GM12878 (cell line): ENCODE results near the gene SYT1. TPM values are rescaled to one million over a fixed set of nuclear protein-coding genes. Genes with fewer than 3 reads are reported as not detected.
A peak's percentile ranks its signal among the peaks of the same experiment; 100 is the strongest.

Source experiments
- ATAC-seq: fragments of 200-7000 bp; cut with Tn5 transposase; 3 replicates; pipeline ENCODE4 v1.9.1; 2020; ENCODE audit warnings: mild to moderate bottlenecking, moderate library complexity
- BruUV-seq: library from RNA; stranded (reverse); fragments of 400-500 nt; replicated peaks from 2 replicates; lab custom pipeline; 2021; lab: Mats Ljungman, UMichigan
- CTCF ChIA-PET: fragments of 300-600 bp; sonication (Branson Sonifier 250); formaldehyde crosslinking; extraction: SDS; loops from one replicate; lab custom pipeline; 2021; ENCODE audit warnings: inconsistent platforms; lab: Yijun Ruan, JAX
- POLR2A ChIA-PET: fragments of 350-600 bp; formaldehyde crosslinking; extraction: SDS; loops from one replicate; lab custom pipeline; 2021; ENCODE audit warnings: inconsistent platforms; lab: Charles Lee
- RAD21 ChIA-PET: fragments of 300-600 bp; sonication (Branson Sonifier 250); formaldehyde crosslinking; loops from one replicate; lab custom pipeline; 2023; ENCODE audit warnings: antibody characterized with exemption; ENCODE audit not compliant: unreplicated experiment; lab: Charles Lee
- SMC1A ChIA-PET: fragments of 300-600 bp; sonication (Branson Sonifier 250); formaldehyde crosslinking; loops from one replicate; lab custom pipeline; 2023; ENCODE audit not compliant: unreplicated experiment, uncharacterized antibody; lab: Charles Lee
- DNase-seq: peaks from one replicate; pipeline ENCODE4 v3.0.0-alpha.2; 2011; ENCODE audit warnings: low read depth, low spot score
- FAIRE-seq: peaks from 3 replicates; lab custom pipeline; 2011; peaks lifted over from hg19 to GRCh38; lab: Jason Lieb, UNC
- H2AFZ ChIP-seq: 2 replicates; pipeline ENCODE4 v1.6.0; 2011; ENCODE audit warnings: low read depth, low read length, control low read depth; ENCODE audit not compliant: control insufficient read depth
- H3K27ac ChIP-seq: 2 replicates; pipeline ENCODE4 v1.5.1; 2011; ENCODE audit warnings: control low read depth; ENCODE audit not compliant: control insufficient read depth, insufficient read depth
- H3K27me3 ChIP-seq, 2 experiments: replicated peaks in 1 of 2; 2 replicates each; pipeline versions ENCODE4 v1.6.0 to v1.6.1; 2011; ENCODE audit warnings: low read length in 1 of 2; ENCODE audit not compliant: control insufficient read depth in 2 of 2, insufficient read depth in 2 of 2
- H3K36me3 ChIP-seq, 2 experiments: 2 replicates each; pipeline ENCODE4 v1.5.1; 2011; ENCODE audit warnings: low read length in 1 of 2; ENCODE audit not compliant: control insufficient read depth in 2 of 2, insufficient read depth in 2 of 2
- H3K4me1 ChIP-seq: 2 replicates; pipeline ENCODE4 v1.6.1; 2011; ENCODE audit warnings: mild to moderate bottlenecking, low read length, moderate library complexity, mixed read lengths; ENCODE audit not compliant: control insufficient read depth, insufficient read depth
- H3K4me2 ChIP-seq: 2 replicates; pipeline ENCODE4 v1.6.0; 2011; ENCODE audit warnings: control low read depth; ENCODE audit not compliant: control insufficient read depth, insufficient read depth
- H3K4me3 ChIP-seq: fragments of 200-600 bp; sonication (generic); 2 replicates; pipeline ENCODE4 v1.5.1; 2016
- H3K79me2 ChIP-seq: 2 replicates; pipeline ENCODE4 v1.6.0; 2011; ENCODE audit warnings: low read length; ENCODE audit not compliant: control insufficient read depth, insufficient read depth
- H3K9ac ChIP-seq: 2 replicates; pipeline ENCODE4 v1.8.0; 2011; ENCODE audit warnings: low read length, control low read depth, mixed read lengths; ENCODE audit not compliant: control insufficient read depth, insufficient read depth
- H3K9me3 ChIP-seq: replicated peaks from 3 replicates; pipeline ENCODE4 v1.5.1; 2011; ENCODE audit warnings: mild to moderate bottlenecking, low read length; ENCODE audit not compliant: control insufficient read depth, insufficient read depth
- H4K20me1 ChIP-seq: 2 replicates; pipeline ENCODE4 v1.6.0; 2011; ENCODE audit not compliant: control insufficient read depth, insufficient read depth
- BACH1 ChIP-seq: fragments of 450-650 bp; IDR thresholded peaks from 2 replicates; pipeline ENCODE4 v1.6.1; 2017; ENCODE audit warnings: mild to moderate bottlenecking, borderline replicate concordance
- BHLHE40 ChIP-seq, 2 experiments: fragments of 450-650 bp in 1 of 2; IDR thresholded peaks; 2 replicates each; pipeline ENCODE4 v1.6.1; 2011 to 2017; ENCODE audit warnings: low read depth in 2 of 2, borderline replicate concordance in 1 of 2, improper control_type of control experiment in 1 of 2, low read length in 1 of 2, mild to moderate bottlenecking in 1 of 2
- ESRRA ChIP-seq: IDR thresholded peaks from 2 replicates; pipeline ENCODE4 v1.6.1; 2012; ENCODE audit warnings: mild to moderate bottlenecking, low read length, improper control_type of control experiment
- MTA3 ChIP-seq: IDR thresholded peaks from 2 replicates; pipeline ENCODE4 v1.6.1; 2012; ENCODE audit warnings: low read length, inconsistent platforms, borderline replicate concordance
- SMAD5 ChIP-seq: IDR thresholded peaks from 2 replicates; pipeline ENCODE4 v1.6.1; 2016; ENCODE audit warnings: antibody characterized with exemption, low read depth
- SP1 ChIP-seq: IDR thresholded peaks from one replicate; pipeline ENCODE4 v1.6.1; 2011; ENCODE audit warnings: low read depth, low read length
- ZNF24 ChIP-seq: fragments of 450-650 bp; IDR thresholded peaks from 2 replicates; pipeline ENCODE4 v1.6.1; 2017; ENCODE audit warnings: antibody characterized with exemption, mild to moderate bottlenecking
- WGBS: methylation state at CpG from one replicate; pipeline ENCODE4 v1.1.6; 2016; ENCODE audit warnings: low lambda C conversion rate; ENCODE audit not compliant: insufficient replicate concordance, insufficient coverage; ENCODE audit errors: missing lambda C conversion rate; 5-methylcytosine and 5-hydroxymethylcytosine counted together
- in situ Hi-C: fragments of 300-500 bp; cut with MboI; formaldehyde crosslinking; loops from 9 replicates; pipeline ENCODE4 v1.14.3; 2018; ENCODE audit warnings: mixed read lengths
- intact Hi-C: fragments of 100-400 bp; cut with micrococcal nuclease; formaldehyde crosslinking; loops from one replicate; pipeline ENCODE4 v1.14.2; 2022; ENCODE audit not compliant: unreplicated experiment
- polyA plus RNA-seq, 11 experiments: library from polyadenylated mRNA; depleted of rRNA in 4 of 11; unstranded in 6 of 11; stranded (reverse) in 5 of 11; fragments of >200 nt; fragmentation: Nextera tagmentation in 4 of 11; fragmentation: Illumina TruSeq in 1 of 11; extraction: Ambion mirVana in 4 of 11; extraction: Trizol in 1 of 11; gene quantifications; 1 replicate in 1 of 11; 2 replicates in 10 of 11; pipeline versions ENCODE4 v1.2.1 to v1.2.3, GENCODE V29; 2011 to 2016; ENCODE audit warnings: inconsistent platforms in 2 of 11, missing spikeins in 2 of 11, low read depth in 1 of 11
- total RNA-seq, 4 experiments: library from RNA; depleted of rRNA in 3 of 4; stranded (reverse); fragments of >200 nt in 3 of 4; fragmentation: Illumina TruSeq in 1 of 4; extraction: Trizol in 1 of 4; gene quantifications; 2 replicates each; pipeline versions ENCODE4 v1.2.1 to v1.2.3, GENCODE V29; 2013 to 2021
- TF ChIP-seq, protein P1 (sequence below): fragments of 450-650 bp; formaldehyde crosslinking; IDR thresholded peaks from 2 replicates; pipeline ENCODE4 v1.4.0; 2022; ENCODE audit warnings: mild to moderate bottlenecking, moderate library complexity
- TF ChIP-seq, protein P2 (sequence below): fragments of 450-650 bp; IDR thresholded peaks from 2 replicates; pipeline ENCODE4 v1.6.1; 2017; ENCODE audit warnings: borderline replicate concordance
- TF ChIP-seq, protein P3 (sequence below): fragments of 450-650 bp; IDR thresholded peaks from 2 replicates; pipeline ENCODE4 v1.6.1; 2017; ENCODE audit warnings: mild to moderate bottlenecking, low read depth, inconsistent platforms; ENCODE audit not compliant: poor library complexity, severe bottlenecking

The SYT1 gene
- total and polyA plus RNA-seq, 10 of the 15 experiments (the other 5 are each of a cell fraction or from before 2014, with no cell fraction given) = 0.10 to 0.28 TPM; not detected in 8

DNA sequence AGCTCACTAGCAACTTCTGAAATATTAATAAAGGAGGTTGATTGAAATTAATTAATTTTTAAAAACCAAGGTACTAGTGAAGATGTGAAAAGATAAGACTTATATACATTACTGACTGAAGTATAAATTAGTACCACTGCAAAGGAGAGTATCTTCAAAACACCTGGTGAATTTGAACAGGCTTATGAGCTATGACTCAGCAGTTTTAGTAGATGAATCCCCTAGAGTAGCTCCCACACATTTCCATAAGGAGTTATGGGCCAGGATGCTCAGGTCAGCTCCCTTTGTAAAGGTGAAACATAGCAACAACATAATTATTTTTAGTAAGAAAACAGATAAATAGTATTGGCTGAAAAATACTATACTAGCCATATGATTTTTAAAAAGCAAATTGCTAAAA is 218.6 kb downstream of the SYT1 start:
- Histone ChIP-seq H3K79me2 (no peaks in the 10 kb centered on the region), H3K27me3 (no peaks in the 10 kb centered on the region), H3K4me3 (no peak overlapping the region), H3K36me3 (no peaks in the 10 kb centered on the region), H4K20me1 (no peaks in the 10 kb centered on the region), H3K4me2 (no peak overlapping the region), H3K9ac (no peak overlapping the region), H3K9me3 (no peaks in the 10 kb centered on the region), H2AFZ (no peak overlapping the region), H3K4me1 (no peaks in the 10 kb centered on the region), H3K27ac (no peak overlapping the region)
- POLR2A ChIA-PET = interaction anchor here (0.8 to 1.5 kb wide), 3 partner anchors 8 to 62 kb away, joined by 3 to 4 read pairs (median 3); no protein-coding TSS in a partner anchor
- DNase-seq (no peak), FAIRE-seq (no peak), ATAC-seq (no peak)
- SMC1A ChIA-PET = interaction anchor here (0.8 to 2.5 kb wide), 7 partner anchors 9 to 76 kb away, joined by 3 to 10 read pairs (median 6); no protein-coding TSS in a partner anchor
- TF ChIP-seq BACH1 = peak; percentile 92
- TF ChIP-seq, protein P1, sequence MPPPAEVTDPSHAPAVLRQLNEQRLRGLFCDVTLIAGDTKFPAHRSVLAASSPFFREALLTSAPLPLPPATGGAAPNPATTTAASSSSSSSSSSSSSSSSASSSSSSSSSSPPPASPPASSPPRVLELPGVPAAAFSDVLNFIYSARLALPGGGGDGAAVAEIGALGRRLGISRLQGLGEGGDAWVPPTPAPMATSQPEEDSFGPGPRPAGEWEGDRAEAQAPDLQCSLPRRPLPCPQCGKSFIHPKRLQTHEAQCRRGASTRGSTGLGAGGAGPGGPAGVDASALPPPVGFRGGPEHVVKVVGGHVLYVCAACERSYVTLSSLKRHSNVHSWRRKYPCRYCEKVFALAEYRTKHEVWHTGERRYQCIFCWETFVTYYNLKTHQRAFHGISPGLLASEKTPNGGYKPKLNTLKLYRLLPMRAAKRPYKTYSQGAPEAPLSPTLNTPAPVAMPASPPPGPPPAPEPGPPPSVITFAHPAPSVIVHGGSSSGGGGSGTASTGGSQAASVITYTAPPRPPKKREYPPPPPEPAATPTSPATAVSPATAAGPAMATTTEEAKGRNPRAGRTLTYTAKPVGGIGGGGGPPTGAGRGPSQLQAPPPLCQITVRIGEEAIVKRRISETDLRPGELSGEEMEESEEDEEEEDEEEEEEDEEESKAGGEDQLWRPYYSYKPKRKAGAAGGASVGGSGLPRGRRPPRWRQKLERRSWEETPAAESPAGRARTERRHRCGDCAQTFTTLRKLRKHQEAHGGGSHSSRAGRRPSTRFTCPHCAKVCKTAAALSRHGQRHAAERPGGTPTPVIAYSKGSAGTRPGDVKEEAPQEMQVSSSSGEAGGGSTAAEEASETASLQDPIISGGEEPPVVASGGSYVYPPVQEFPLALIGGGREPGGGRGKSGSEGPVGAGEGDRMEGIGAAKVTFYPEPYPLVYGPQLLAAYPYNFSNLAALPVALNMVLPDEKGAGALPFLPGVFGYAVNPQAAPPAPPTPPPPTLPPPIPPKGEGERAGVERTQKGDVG (CRISPR knock-in tag) = no peak
- intact Hi-C loops (no loop called here), in situ Hi-C loops (no loop called here)
- CTCF ChIA-PET = interaction anchor here (1.2 kb wide), 1 partner anchor 88 kb away, joined by 4 read pairs; no protein-coding TSS in a partner anchor
- RAD21 ChIA-PET = interaction anchor here (1.3 to 1.6 kb wide), 3 partner anchors 15 to 91 kb away, joined by 4 to 8 read pairs (median 4); no protein-coding TSS in a partner anchor
- BruUV-seq = no TSS peak

DNA sequence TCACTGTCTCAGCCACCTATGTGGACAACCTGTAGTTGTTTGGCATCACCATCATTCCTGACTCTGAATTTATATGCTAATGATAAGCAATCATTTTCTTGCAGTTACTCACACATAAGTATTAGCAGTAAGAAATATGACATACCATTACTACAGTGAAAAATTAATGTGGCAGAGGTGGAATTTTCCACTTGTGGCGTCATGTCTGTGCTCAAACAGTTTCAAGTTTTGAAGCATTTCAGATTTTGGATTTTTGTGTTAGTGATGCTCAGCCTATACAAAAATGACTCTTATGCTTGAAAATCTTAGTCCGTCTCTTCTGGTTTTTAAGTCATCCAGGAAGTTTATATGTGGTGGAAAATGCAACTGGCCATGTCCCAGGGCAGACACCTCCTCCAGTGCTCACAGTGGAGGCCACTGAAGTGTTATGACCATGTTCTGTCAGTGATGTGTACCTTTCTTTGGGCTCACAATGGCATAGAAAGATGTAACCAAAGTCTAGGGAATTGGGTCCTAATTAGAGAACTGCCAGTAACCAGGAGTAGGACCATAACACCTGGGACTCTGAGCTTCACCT is 220.6 kb downstream of the SYT1 start:
- intact Hi-C loops = no loop called here
- CTCF ChIA-PET = no interaction called here
- TF ChIP-seq, protein P2, sequence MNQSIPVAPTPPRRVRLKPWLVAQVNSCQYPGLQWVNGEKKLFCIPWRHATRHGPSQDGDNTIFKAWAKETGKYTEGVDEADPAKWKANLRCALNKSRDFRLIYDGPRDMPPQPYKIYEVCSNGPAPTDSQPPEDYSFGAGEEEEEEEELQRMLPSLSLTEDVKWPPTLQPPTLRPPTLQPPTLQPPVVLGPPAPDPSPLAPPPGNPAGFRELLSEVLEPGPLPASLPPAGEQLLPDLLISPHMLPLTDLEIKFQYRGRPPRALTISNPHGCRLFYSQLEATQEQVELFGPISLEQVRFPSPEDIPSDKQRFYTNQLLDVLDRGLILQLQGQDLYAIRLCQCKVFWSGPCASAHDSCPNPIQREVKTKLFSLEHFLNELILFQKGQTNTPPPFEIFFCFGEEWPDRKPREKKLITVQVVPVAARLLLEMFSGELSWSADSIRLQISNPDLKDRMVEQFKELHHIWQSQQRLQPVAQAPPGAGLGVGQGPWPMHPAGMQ = no peak
- TF ChIP-seq, protein P3, sequence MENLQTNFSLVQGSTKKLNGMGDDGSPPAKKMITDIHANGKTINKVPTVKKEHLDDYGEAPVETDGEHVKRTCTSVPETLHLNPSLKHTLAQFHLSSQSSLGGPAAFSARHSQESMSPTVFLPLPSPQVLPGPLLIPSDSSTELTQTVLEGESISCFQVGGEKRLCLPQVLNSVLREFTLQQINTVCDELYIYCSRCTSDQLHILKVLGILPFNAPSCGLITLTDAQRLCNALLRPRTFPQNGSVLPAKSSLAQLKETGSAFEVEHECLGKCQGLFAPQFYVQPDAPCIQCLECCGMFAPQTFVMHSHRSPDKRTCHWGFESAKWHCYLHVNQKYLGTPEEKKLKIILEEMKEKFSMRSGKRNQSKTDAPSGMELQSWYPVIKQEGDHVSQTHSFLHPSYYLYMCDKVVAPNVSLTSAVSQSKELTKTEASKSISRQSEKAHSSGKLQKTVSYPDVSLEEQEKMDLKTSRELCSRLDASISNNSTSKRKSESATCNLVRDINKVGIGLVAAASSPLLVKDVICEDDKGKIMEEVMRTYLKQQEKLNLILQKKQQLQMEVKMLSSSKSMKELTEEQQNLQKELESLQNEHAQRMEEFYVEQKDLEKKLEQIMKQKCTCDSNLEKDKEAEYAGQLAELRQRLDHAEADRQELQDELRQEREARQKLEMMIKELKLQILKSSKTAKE = no peak
- TF ChIP-seq ZNF24 = no peak
- no peak for TF ChIP-seq SMAD5
- no peak for TF ChIP-seq ESRRA
- no peak for TF ChIP-seq SP1
- TF ChIP-seq MTA3 = no peak
- TF ChIP-seq BHLHE40 (IDR thresholded peaks at IDR 0.05; ENCODE audit: borderline replicate concordance in 1 of 2, low read depth in 2 of 2, low read length in 1 of 2) = no peak

More for the DNA sequence above, 220.6 kb downstream of the SYT1 start:
- H3K79me2 ChIP-seq = no peaks in the 10 kb centered on the region
- no peaks in the 10 kb centered on the region for H4K20me1 ChIP-seq
- no peak overlapping the region for H3K4me3 ChIP-seq
- in situ Hi-C loops = no loop called here
- FAIRE-seq (no peak), ATAC-seq (peak; percentile 72), DNase-seq (no peak)
- H3K27me3 ChIP-seq = no peaks in the 10 kb centered on the region
- no peak overlapping the region for H3K4me2 ChIP-seq
- 79% methylated on average over 2 of the region's 2 CpGs for WGBS
- H2AFZ ChIP-seq = no peak overlapping the region
- POLR2A ChIA-PET = no interaction called here
- H3K9me3 ChIP-seq = no peaks in the 10 kb centered on the region
- no peak overlapping the region for H3K27ac ChIP-seq
- no peaks in the 10 kb centered on the region for H3K4me1 ChIP-seq
- SMC1A ChIA-PET = no interaction called here
- no peaks in the 10 kb centered on the region for H3K36me3 ChIP-seq
- BruUV-seq = no TSS peak
- H3K9ac ChIP-seq = no peak overlapping the region
- RAD21 ChIA-PET = no interaction called here
